Right lobe of liver (tissue), 6 donors: ENCODE results near the gene SDK1. TPM values are rescaled to one million over a fixed set of nuclear protein-coding genes. Genes with fewer than 3 reads are reported as not detected.

Experiments used
- ATAC-seq, 4 donors: fragments of 200-7000 bp; cut with Tn5 transposase; one replicate each; pipeline ENCODE4 v1.9.1; 2020; ENCODE audit warnings: mild to moderate bottlenecking in 4 of 4, moderate library complexity in 4 of 4
- DNase-seq, 3 donors: peaks; one replicate each; pipeline ENCODE4 v3.0.0-alpha.2; 2020
- H3K27ac ChIP-seq, 3 donors: fragments of 200-600 bp; one replicate each; pipeline ENCODE4 v1.8.0; 2022
- H3K27me3 ChIP-seq, 2 donors: fragments of 200-600 bp; one replicate each; pipeline ENCODE4 v1.8.0; 2022
- H3K36me3 ChIP-seq, 4 donors: fragments of 200-600 bp; sonication (generic) in 1 of 4; one replicate each; pipeline versions ENCODE4 v1.5.1 to v1.8.0; 2017 to 2022; ENCODE audit warnings: control low read depth in 1 of 4
- H3K4me1 ChIP-seq, 4 donors: fragments of 200-600 bp; sonication (generic) in 1 of 4; one replicate each; pipeline versions ENCODE4 v1.5.1 to v1.8.0; 2017 to 2022; ENCODE audit warnings: control low read depth in 1 of 4
- H3K4me3 ChIP-seq, 3 donors: fragments of 200-600 bp; one replicate each; pipeline ENCODE4 v1.8.0; 2022
- H3K9me3 ChIP-seq, 4 donors: fragments of 200-600 bp; sonication (generic) in 1 of 4; one replicate each; pipeline versions ENCODE4 v1.5.1 to v1.8.0; 2017 to 2022; ENCODE audit warnings: control low read depth in 1 of 4
- POLR2A ChIP-seq: fragments of 450-650 bp; IDR thresholded peaks from one replicate; pipeline ENCODE4 v1.6.1; 2017; ENCODE audit warnings: antibody characterized with exemption, mild to moderate bottlenecking
- WGBS: methylation state at CpG from one replicate; pipeline ENCODE4 v1.1.6; 2018; ENCODE audit warnings: low coverage, low lambda C conversion rate; ENCODE audit not compliant: insufficient coverage; ENCODE audit errors: missing lambda C conversion rate; 5-methylcytosine and 5-hydroxymethylcytosine counted together
- intact Hi-C, 2 donors: fragments of 100-400 bp; cut with DNase I; formaldehyde crosslinking; loops; one replicate each; pipeline versions ENCODE4 v1.11.2 to v1.14.1; 2022
- total RNA-seq, 6 experiments: library from RNA; depleted of rRNA in 2 of 6; stranded (reverse); fragments of >200 nt in 2 of 6; fragmentation: NEBNext Ultra II Directional in 3 of 6; extraction: Animal tissue kit (Norgen Biotek cat#: 25700) in 3 of 6; gene quantifications; one replicate each; pipeline versions ENCODE4 v1.1.0 to v1.2.4, GENCODE V29; 2016 to 2023
- TF ChIP-seq, protein P1 (sequence below), 4 donors: fragments of 200-600 bp in 3 of 4; fragments of 450-650 bp in 1 of 4; IDR thresholded peaks; one replicate each; pipeline versions ENCODE4 v1.5.1 to v1.8.0; 2016 to 2022; ENCODE audit warnings: antibody characterized with exemption in 4 of 4, mild to moderate bottlenecking in 2 of 4
- donor health status: DM: no; HTN: yes; CAD: no.
- donor health status: DM: no; HTN: no; CAD: no.
- donor health status: DM: no; HTN: no; CAD: no.
- donor health status: DM: no; HTN: yes; CAD: no.
- donor health status: DM: no; HTN: yes; CAD: no.

Gene SDK1
- total RNA-seq, 6 experiments from 2014 or later, result 0.07 to 1.4 (median 0.65) TPM

DNA sequence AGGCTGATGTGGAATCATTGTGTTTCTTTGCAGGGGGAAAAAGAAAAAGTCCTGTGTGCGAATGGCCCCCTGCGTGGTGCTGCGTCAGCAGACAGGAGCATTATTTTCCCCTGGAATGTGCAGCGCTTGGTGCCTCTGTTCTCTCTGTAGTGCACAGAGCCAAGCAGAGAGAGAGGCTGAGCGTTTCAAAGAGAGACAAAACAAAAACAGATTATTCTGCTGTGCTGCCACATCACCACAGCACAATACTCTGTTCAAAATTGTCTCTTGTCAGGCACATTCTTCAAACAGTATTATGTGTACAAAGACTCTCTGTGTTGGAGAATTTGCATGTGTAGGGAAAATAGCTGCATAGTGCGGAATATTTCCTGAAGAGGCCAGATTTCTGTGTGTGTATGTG, 609.0 kb downstream of the SDK1 start:
- DNase-seq, result no peak
- Histone ChIP-seq H3K36me3 (no peaks in the 10 kb centered on the region), H3K27ac (no peak overlapping the region), H3K4me1 (no peaks in the 10 kb centered on the region), H3K9me3 (no peaks in the 10 kb centered on the region), H3K4me3 (no peak overlapping the region), H3K27me3 (no peaks in the 10 kb centered on the region)
- intact Hi-C loops, result no loop called here
- 94% methylated on average over 5 of the region's 6 CpGs for WGBS
- ATAC-seq, result no peak
- no peak for TF ChIP-seq POLR2A
- TF ChIP-seq, protein P1, sequence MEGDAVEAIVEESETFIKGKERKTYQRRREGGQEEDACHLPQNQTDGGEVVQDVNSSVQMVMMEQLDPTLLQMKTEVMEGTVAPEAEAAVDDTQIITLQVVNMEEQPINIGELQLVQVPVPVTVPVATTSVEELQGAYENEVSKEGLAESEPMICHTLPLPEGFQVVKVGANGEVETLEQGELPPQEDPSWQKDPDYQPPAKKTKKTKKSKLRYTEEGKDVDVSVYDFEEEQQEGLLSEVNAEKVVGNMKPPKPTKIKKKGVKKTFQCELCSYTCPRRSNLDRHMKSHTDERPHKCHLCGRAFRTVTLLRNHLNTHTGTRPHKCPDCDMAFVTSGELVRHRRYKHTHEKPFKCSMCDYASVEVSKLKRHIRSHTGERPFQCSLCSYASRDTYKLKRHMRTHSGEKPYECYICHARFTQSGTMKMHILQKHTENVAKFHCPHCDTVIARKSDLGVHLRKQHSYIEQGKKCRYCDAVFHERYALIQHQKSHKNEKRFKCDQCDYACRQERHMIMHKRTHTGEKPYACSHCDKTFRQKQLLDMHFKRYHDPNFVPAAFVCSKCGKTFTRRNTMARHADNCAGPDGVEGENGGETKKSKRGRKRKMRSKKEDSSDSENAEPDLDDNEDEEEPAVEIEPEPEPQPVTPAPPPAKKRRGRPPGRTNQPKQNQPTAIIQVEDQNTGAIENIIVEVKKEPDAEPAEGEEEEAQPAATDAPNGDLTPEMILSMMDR (IDR thresholded peaks at IDR 0.05), result no peak

GRCh38 chr7:3911685-3912084, 610.6 kb downstream of the SDK1 start:
- no peaks in the 10 kb centered on the region for H3K9me3 ChIP-seq
- no peaks in the 10 kb centered on the region for H3K36me3 ChIP-seq
- 65% methylated on average over 4 of the region's 4 CpGs for WGBS
- no peak overlapping the region for H3K27ac ChIP-seq
- no peak overlapping the region for H3K4me3 ChIP-seq
- intact Hi-C loops, result no loop called here
- no peaks in the 10 kb centered on the region for H3K27me3 ChIP-seq
- no peak for ATAC-seq
- TF ChIP-seq, protein P1 (IDR thresholded peaks at IDR 0.05), result no peak
- no peak for TF ChIP-seq POLR2A
- H3K4me1 ChIP-seq, result no peaks in the 10 kb centered on the region
- DNase-seq, result no peak

DNA sequence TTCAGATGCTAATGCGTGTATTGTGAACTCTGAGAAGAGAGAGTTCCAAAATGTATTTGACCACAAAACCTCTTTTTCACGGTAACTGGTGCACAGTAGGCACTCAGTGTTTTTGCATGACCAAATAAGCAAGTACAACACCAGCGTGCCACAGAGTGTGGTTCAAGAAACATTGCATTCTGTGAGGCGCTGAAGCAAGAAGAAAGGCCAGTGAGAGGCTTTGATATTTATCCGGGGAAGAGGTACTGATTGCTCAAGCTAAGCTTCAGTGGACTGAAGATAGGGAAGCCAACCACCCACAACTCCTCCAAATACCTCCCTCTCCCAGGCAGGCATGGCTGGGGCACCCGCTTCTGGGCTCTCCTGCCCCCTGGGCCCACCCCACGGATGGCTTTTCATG, 611.2 kb downstream of the SDK1 start:
- WGBS, result 71% methylated on average over 3 of the region's 7 CpGs
- no peak for TF ChIP-seq POLR2A
- TF ChIP-seq, protein P1 (IDR thresholded peaks at IDR 0.05), result no peak
- no peak overlapping the region for H3K4me3 ChIP-seq
- H3K36me3 ChIP-seq, result no peaks in the 10 kb centered on the region
- no peaks in the 10 kb centered on the region for H3K27me3 ChIP-seq
- H3K9me3 ChIP-seq, result no peaks in the 10 kb centered on the region
- intact Hi-C loops, result no loop called here
- no peaks in the 10 kb centered on the region for H3K4me1 ChIP-seq
- DNase-seq, result no peak
- H3K27ac ChIP-seq, result no peak overlapping the region
- no peak for ATAC-seq

GRCh38 chr7:3914051-3914775, 613.2 kb downstream of the SDK1 start:
- no peaks in the 10 kb centered on the region for H3K9me3 ChIP-seq
- H3K27me3 ChIP-seq, result no peaks in the 10 kb centered on the region
- no peaks in the 10 kb centered on the region for H3K4me1 ChIP-seq
- no peak overlapping the region for H3K4me3 ChIP-seq
- ATAC-seq (no peak), DNase-seq (no peak)
- intact Hi-C loops, result no loop called here
- no peaks in the 10 kb centered on the region for H3K36me3 ChIP-seq
- 43% methylated on average over 8 of the region's 8 CpGs for WGBS
- H3K27ac ChIP-seq, result no peak overlapping the region
- TF ChIP-seq POLR2A, result no peak
- TF ChIP-seq, protein P1 (IDR thresholded peaks at IDR 0.05), result no peak
